Stimulated activated CD4-positive, alpha-beta T cell treated with anti-CD3 and anti-CD28 coated beads, Interleukin-4, amount 100 ng/mL, for 24 hours (primary cell): ENCODE measurements around the gene SH3PXD2A.
A peak's percentile ranks its signal among the peaks of the same experiment; 100 is the strongest.

Experiments used
- DNase-seq: peaks from one replicate; pipeline ENCODE4 v3.0.0-alpha.2; 2020

The SH3PXD2A gene

GRCh38 chr10:103855424-103855823 lies at the start of gene SH3PXD2A:
Gene SH3PXD2A (minus strand): TSS chr10:103855576. CDS start chr10:103855266, 310 bp downstream.
- no peak for DNase-seq

- no peak for DNase-seq
Measured at GRCh38 chr10:103901299-103901698, 45.9 kb upstream of the SH3PXD2A start.

GRCh38 chr10:103899312-103899711 lies 43.9 kb upstream of the SH3PXD2A start:
- no peak for DNase-seq

- DNase-seq, result no peak
Measured at GRCh38 chr10:103897241-103897774, 41.9 kb upstream of the SH3PXD2A start.

GRCh38 chr10:103896225-103896624 lies 40.8 kb upstream of the SH3PXD2A start:
- DNase-seq, result no peak

- DNase-seq, result no peak
Measured at GRCh38 chr10:103895411-103896186, 40.2 kb upstream of the SH3PXD2A start.

GRCh38 chr10:103894441-103894864 lies 39.1 kb upstream of the SH3PXD2A start:
- DNase-seq, result no peak

GRCh38 chr10:103893817-103894216 lies 38.4 kb upstream of the SH3PXD2A start:
- DNase-seq, result no peak

- DNase-seq, result no peak
Measured at GRCh38 chr10:103892181-103892580, 36.8 kb upstream of the SH3PXD2A start.

GRCh38 chr10:103890688-103891087 lies 35.3 kb upstream of the SH3PXD2A start:
- DNase-seq, result no peak

- no peak for DNase-seq
Measured at GRCh38 chr10:103890194-103890658, 34.9 kb upstream of the SH3PXD2A start.

GRCh38 chr10:103889121-103889720 lies 33.8 kb upstream of the SH3PXD2A start:
- DNase-seq, result no peak

- DNase-seq, result no peak
Measured at GRCh38 chr10:103888113-103888841, 32.9 kb upstream of the SH3PXD2A start.

GRCh38 chr10:103885617-103886016 lies 30.2 kb upstream of the SH3PXD2A start:
- no peak for DNase-seq

- peak; percentile 28 for DNase-seq
Measured at GRCh38 chr10:103884681-103885139, 29.3 kb upstream of the SH3PXD2A start.

GRCh38 chr10:103882285-103883007 lies 27.1 kb upstream of the SH3PXD2A start:
- DNase-seq, result no peak

- no peak for DNase-seq
Measured at GRCh38 chr10:103881416-103882284, 26.3 kb upstream of the SH3PXD2A start.

GRCh38 chr10:103879831-103880230 lies 24.5 kb upstream of the SH3PXD2A start:
- no peak for DNase-seq

- DNase-seq, result no peak
Measured at GRCh38 chr10:103879409-103879808, 24.0 kb upstream of the SH3PXD2A start.

- no peak for DNase-seq
Measured at GRCh38 chr10:103877861-103878260, 22.5 kb upstream of the SH3PXD2A start.

- DNase-seq, result no peak
Measured at GRCh38 chr10:103876155-103876554, 20.8 kb upstream of the SH3PXD2A start.

GRCh38 chr10:103874730-103875129 lies 19.4 kb upstream of the SH3PXD2A start:
- no peak for DNase-seq
